Natural killer cell (primary cell): ENCODE data around the gene TEX14. TPM values are rescaled to one million over a fixed set of nuclear protein-coding genes. Genes with fewer than 3 reads are reported as not detected.
A peak's percentile ranks its signal among the peaks of the same experiment; 100 is the strongest.

Experiments used
- ATAC-seq, 3 donors: fragments of 150-1000 bp in 2 of 3; fragments of 200-7000 bp in 1 of 3; cut with Tn5 transposase; 1 replicate in 1 of 3; 2 replicates in 2 of 3; pipeline ENCODE4 v1.10.0; 2021; ENCODE audit warnings: mild to moderate bottlenecking in 2 of 3, moderate library complexity in 2 of 3
- DNase-seq, 2 donors: peaks; one replicate each; pipeline versions ENCODE4 v3.0.0 to v3.0.0-alpha.2; 2013 to 2021; ENCODE audit warnings: mixed read lengths in 1 of 2
- H3K27ac ChIP-seq: one replicate; pipeline ENCODE4 v1.5.1; 2013; ENCODE audit warnings: mild to moderate bottlenecking, low read length
- H3K27me3 ChIP-seq: one replicate; pipeline ENCODE4 v1.6.1; 2013; ENCODE audit warnings: low read length; ENCODE audit not compliant: control insufficient read depth, insufficient read depth
- H3K36me3 ChIP-seq: one replicate; pipeline ENCODE4 v1.6.1; 2013; ENCODE audit warnings: low read length; ENCODE audit not compliant: control insufficient read depth, insufficient read depth
- H3K4me1 ChIP-seq: one replicate; pipeline ENCODE4 v1.6.1; 2013; ENCODE audit warnings: low read length; ENCODE audit not compliant: control insufficient read depth, insufficient read depth
- H3K4me3 ChIP-seq: one replicate; pipeline ENCODE4 v1.5.1; 2013; ENCODE audit warnings: low read length
- H3K9me3 ChIP-seq: one replicate; pipeline ENCODE4 v1.6.1; 2013; ENCODE audit warnings: low read length; ENCODE audit not compliant: control insufficient read depth, insufficient read depth
- H3K27ac Mint-ChIP-seq, 2 donors: one replicate each; pipeline ENCODE4 v1.8.0; 2022; ENCODE audit warnings: mild to moderate bottlenecking in 2 of 2, mixed read lengths in 2 of 2, moderate library complexity in 1 of 2
- H3K27me3 Mint-ChIP-seq, 2 donors: one replicate each; pipeline ENCODE4 v1.8.0; 2022; ENCODE audit warnings: low read depth in 2 of 2, mixed read lengths in 2 of 2
- H3K36me3 Mint-ChIP-seq: one replicate; pipeline ENCODE4 v1.8.0; 2022; ENCODE audit warnings: mixed read lengths
- H3K4me1 Mint-ChIP-seq, 2 donors: one replicate each; pipeline ENCODE4 v1.8.0; 2022; ENCODE audit warnings: mixed read lengths in 2 of 2
- H3K4me3 Mint-ChIP-seq: one replicate; pipeline ENCODE4 v1.8.0; 2022; ENCODE audit warnings: mild to moderate bottlenecking, moderate library complexity, mixed read lengths
- H3K9me3 Mint-ChIP-seq, 2 donors: one replicate each; pipeline ENCODE4 v1.8.0; 2022; ENCODE audit warnings: mixed read lengths in 2 of 2
- CTCF ChIP-seq: fragments of 200-600 bp; IDR thresholded peaks from one replicate; pipeline ENCODE4 v1.8.0; 2022; ENCODE audit warnings: antibody characterized with exemption
- WGBS: methylation state at CpG from one replicate; pipeline ENCODE4 v1.1.7; 2013; ENCODE audit warnings: missing lambda C conversion rate; ENCODE audit not compliant: insufficient coverage; 5-methylcytosine and 5-hydroxymethylcytosine counted together
- intact Hi-C: fragments of 100-400 bp; cut with micrococcal nuclease; formaldehyde crosslinking; loops from one replicate; pipeline ENCODE4 v1.14.2; 2022
- total RNA-seq, 4 donors: library from RNA; stranded (reverse); fragments of 120-200 nt in 1 of 4; gene quantifications; one replicate each; pipeline versions ENCODE4 v1.2.3 to v1.2.4, GENCODE V29; 2013 to 2022

TEX14 gene
- total RNA-seq, 3 donors from 2014 or later (not counting 1 experiment from before 2014, with no cell fraction given) = 0.29 to 1.1 (median 0.89) TPM

GRCh38 chr17:58710948-58711552 is 19.2 kb upstream of the TEX14 start:
- H3K36me3 Mint-ChIP-seq = peaks cover 15% of the 10 kb centered on the region
- Histone ChIP-seq H3K36me3 (peaks cover 10% of the 10 kb centered on the region), H3K9me3 (no peaks in the 10 kb centered on the region), H3K27ac (no peak overlapping the region), H3K4me1 (no peaks in the 10 kb centered on the region), H3K4me3 (no peak overlapping the region), H3K27me3 (no peaks in the 10 kb centered on the region)
- 94% methylated on average over 2 of the region's 4 CpGs for WGBS
- no peak overlapping the region for H3K4me3 Mint-ChIP-seq
- H3K27me3 Mint-ChIP-seq = no peaks in the 10 kb centered on the region
- peak overlapping the region in 1 of 2 donors; percentile 14 for H3K27ac Mint-ChIP-seq
- peak in 1 of 2 donors; percentile 73 for DNase-seq
- TF ChIP-seq CTCF = peak; percentile 85
- intact Hi-C loops = loop anchor here (1.0 kb wide), 2 partner anchors 124 to 294 kb away; no protein-coding TSS in a partner anchor
- no peaks in the 10 kb centered on the region for H3K9me3 Mint-ChIP-seq
- H3K4me1 Mint-ChIP-seq = peaks cover 5 to 7% of the 10 kb centered on the region in 2 donors
- no peak for ATAC-seq

- H3K36me3 ChIP-seq = peaks cover 19% of the 10 kb centered on the region
- intact Hi-C loops = no loop called here
These were observed 14.7 kb upstream of the TEX14 start for GRCh38 chr17:58706351-58707140.

GRCh38 chr17:58703916-58704286 is 12.1 kb upstream of the TEX14 start:
- Mint-ChIP-seq H3K9me3 (no peaks in the 10 kb centered on the region), H3K27ac (no peak overlapping the region), H3K4me3 (no peak overlapping the region), H3K27me3 (no peaks in the 10 kb centered on the region), H3K36me3 (peaks cover 8% of the 10 kb centered on the region), H3K4me1 (peaks cover 0 to 7% of the 10 kb centered on the region in 2 donors)
- Histone ChIP-seq H3K9me3 (no peaks in the 10 kb centered on the region), H3K27ac (no peak overlapping the region), H3K36me3 (peaks cover 12% of the 10 kb centered on the region), H3K4me1 (no peaks in the 10 kb centered on the region), H3K27me3 (no peaks in the 10 kb centered on the region), H3K4me3 (no peak overlapping the region)
- no peak for TF ChIP-seq CTCF
- DNase-seq (no peak), ATAC-seq (no peak)
- WGBS = no CpG with 5 or more reads among the region's 2 CpGs
- intact Hi-C loops = no loop called here

More at GRCh38 chr17:58706351-58707140, 14.7 kb upstream of the TEX14 start:
- H3K4me1 Mint-ChIP-seq = peaks cover 5 to 7% of the 10 kb centered on the region in 2 donors
- TF ChIP-seq CTCF = no peak
- Histone ChIP-seq H3K4me1 (no peaks in the 10 kb centered on the region), H3K4me3 (no peak overlapping the region), H3K27me3 (no peaks in the 10 kb centered on the region), H3K27ac (no peak overlapping the region), H3K9me3 (no peaks in the 10 kb centered on the region)
- DNase-seq (no peak), ATAC-seq (no peak)
- peaks cover 15% of the 10 kb centered on the region for H3K36me3 Mint-ChIP-seq
- H3K9me3 Mint-ChIP-seq = no peaks in the 10 kb centered on the region
- H3K27me3 Mint-ChIP-seq = no peaks in the 10 kb centered on the region
- no peak overlapping the region for H3K4me3 Mint-ChIP-seq
- H3K27ac Mint-ChIP-seq = no peak overlapping the region
- WGBS = 77% methylated on average over 2 of the region's 3 CpGs
